ENCODE measurements around the gene IL11. TPM values are rescaled to one million over a fixed set of nuclear protein-coding genes. Genes with fewer than 3 reads are reported as not detected.
A peak's percentile ranks its signal among the peaks of the same experiment; 100 is the strongest.

IL11 gene
- total RNA-seq, 4 donors from 2014 or later: 0.48 TPM; not detected in 3

DNA sequence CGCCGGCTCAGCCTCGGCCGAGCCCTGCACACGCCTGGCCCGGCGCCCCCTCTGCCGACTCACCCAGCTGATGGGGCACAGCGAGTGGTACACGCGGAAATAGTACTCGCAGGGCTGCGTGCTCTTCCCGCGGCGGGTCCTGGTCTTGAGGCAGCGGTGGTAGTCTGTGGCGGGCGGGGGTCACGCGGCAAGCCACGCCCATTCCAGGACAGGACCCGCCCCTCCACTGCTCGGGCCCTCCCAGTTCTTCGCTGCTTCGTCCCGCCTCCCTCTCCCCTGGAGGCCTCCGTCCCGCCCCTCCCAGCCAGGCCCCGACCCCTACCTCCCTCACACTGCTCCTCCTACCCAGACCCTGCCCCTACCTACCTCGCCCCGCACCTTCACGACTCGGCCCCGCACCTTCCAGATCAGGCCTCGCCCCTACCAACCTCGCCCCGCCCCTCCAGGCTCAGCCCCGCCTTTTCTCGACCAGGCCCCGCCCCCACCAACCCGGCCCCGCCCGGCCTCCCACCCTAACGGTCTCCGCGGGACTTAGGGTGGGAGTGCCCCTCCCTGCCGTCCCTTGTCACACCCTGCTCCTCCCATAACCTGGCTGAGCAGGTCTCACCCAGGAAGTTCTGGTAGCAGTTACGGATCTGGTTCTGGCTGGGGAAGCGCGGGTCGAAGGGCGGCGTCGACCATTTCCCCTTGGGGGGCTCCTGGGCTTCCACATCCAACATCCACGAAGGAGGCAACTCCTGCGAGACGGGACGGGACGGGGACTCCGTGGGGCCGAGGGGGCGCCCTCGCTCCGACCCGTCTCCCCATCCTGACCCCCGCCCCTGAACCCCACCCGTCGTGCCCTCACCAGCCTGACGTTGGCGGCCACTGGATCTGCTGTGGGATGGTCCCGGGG is 16.2 kb downstream of the IL11 start:
- Histone ChIP-seq H3K9me3 (no peaks in the 10 kb centered on the region), H3K27ac (peak overlapping the region in 3 of 4 donors; percentile 1 to 64 (median 50)), H3K27me3 (peaks cover 63% of the 10 kb centered on the region), H3K4me1 (peaks cover 17 to 39% (median 19%) of the 10 kb centered on the region in 4 donors), H3K4me3 (peak overlapping the region; percentile 1 to 50 (median 27)), H3K36me3 (no peaks in the 10 kb centered on the region)
- TF ChIP-seq POLR2A (IDR thresholded peaks at IDR 0.05): peak; percentile 55
- TF ChIP-seq POLR2AphosphoS5 (IDR thresholded peaks at IDR 0.05): peak; percentile 41 to 61 (median 60)
- TF ChIP-seq, protein P1, sequence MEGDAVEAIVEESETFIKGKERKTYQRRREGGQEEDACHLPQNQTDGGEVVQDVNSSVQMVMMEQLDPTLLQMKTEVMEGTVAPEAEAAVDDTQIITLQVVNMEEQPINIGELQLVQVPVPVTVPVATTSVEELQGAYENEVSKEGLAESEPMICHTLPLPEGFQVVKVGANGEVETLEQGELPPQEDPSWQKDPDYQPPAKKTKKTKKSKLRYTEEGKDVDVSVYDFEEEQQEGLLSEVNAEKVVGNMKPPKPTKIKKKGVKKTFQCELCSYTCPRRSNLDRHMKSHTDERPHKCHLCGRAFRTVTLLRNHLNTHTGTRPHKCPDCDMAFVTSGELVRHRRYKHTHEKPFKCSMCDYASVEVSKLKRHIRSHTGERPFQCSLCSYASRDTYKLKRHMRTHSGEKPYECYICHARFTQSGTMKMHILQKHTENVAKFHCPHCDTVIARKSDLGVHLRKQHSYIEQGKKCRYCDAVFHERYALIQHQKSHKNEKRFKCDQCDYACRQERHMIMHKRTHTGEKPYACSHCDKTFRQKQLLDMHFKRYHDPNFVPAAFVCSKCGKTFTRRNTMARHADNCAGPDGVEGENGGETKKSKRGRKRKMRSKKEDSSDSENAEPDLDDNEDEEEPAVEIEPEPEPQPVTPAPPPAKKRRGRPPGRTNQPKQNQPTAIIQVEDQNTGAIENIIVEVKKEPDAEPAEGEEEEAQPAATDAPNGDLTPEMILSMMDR (IDR thresholded peaks at IDR 0.05): no peak
- TF ChIP-seq EP300 (IDR thresholded peaks at IDR 0.05; ENCODE audit: low read depth): no peak
- intact Hi-C loops (cut with DNase I; ENCODE audit: low total_unique reads) (no loop called here), in situ Hi-C loops (cut with MboI; ENCODE audit: low pct_ligation_motif_present in 1 of 4, low pct_unique_long_range_greater_than_20kb in 1 of 4, low sequenced_read_pairs in 3 of 4) (no loop called here)
- DNase-seq: peak; percentile 86
- WGBS, 2 donors (ENCODE audit: low coverage in 1 of 2): 1% methylated on average over 30 of the region's 72 CpGs; no CpG with 5 or more reads in 1 of the 2 donors

DNA sequence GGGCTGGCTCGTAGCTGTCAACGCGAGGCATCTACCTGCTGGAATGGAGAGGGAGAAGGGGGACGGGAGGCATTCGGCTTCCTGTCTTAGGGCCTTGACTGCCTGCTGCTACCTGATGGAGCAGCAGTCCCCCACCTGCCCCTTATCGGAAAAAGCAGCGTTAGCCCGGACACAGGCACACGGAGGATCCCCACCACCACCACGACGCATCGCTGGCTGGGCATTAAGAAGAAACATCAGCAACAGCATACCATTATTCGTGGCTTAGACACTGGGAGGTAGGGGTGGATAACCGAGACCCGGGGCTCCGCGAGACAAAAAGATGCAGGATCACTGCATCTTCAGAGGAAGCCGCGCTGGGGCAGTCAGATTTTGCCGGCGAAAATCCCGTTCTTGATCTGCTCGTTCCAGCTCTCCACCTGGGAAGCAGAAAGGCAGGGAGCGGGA is 16.9 kb downstream of the IL11 start:
- 5% methylated on average over 23 of the region's 24 CpGs; no CpG with 5 or more reads in 1 of the 2 donors for WGBS, 2 donors (ENCODE audit: low coverage in 1 of 2)
- Histone ChIP-seq H3K27me3 (peaks cover 63% of the 10 kb centered on the region), H3K4me3 (peak overlapping the region; percentile 1 to 50 (median 27))

DNA sequence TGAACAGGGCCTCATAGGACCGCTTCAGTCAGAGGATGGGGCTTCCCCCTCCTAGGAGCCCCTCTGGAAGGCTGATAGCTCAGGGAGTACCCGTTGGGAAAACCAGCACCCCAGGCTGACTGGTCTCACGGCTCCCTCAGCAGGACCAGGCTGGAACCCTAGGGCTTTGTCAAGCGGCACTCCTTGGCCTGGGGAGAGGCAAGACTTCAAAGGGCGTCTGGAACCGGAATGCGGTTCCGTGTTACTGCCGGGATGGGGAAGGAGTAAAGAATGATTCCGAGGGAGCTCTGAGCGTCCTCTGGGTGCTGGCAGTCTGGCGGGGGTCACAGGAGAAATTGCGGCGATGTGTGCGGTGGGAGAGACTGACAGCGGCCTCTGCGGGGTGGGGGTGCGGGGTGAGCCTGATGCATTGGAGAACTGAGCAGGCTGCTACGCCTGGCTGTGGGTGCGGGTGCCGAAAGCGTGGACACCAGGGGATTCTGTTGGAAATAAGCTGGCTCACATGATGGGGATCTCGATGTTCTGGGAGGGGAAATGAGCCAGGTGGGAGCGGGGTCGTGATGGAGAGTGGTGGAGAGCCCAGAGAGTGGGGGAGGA is 17.6 kb downstream of the IL11 start:
- Histone ChIP-seq H3K4me1 (peaks cover 17 to 39% (median 19%) of the 10 kb centered on the region in 4 donors), H3K9me3 (no peaks in the 10 kb centered on the region), H3K36me3 (no peaks in the 10 kb centered on the region), H3K4me3 (no peak overlapping the region), H3K27ac (no peak overlapping the region), H3K27me3 (peaks cover 63% of the 10 kb centered on the region)
- 56 to 69% methylated on average over 13 to 24 of the region's 25 CpGs for WGBS, 2 donors (ENCODE audit: low coverage in 1 of 2)
- TF ChIP-seq POLR2AphosphoS5 (IDR thresholded peaks at IDR 0.05) (no peak), POLR2A (IDR thresholded peaks at IDR 0.05) (no peak), EP300 (IDR thresholded peaks at IDR 0.05; ENCODE audit: low read depth) (no peak)
- TF ChIP-seq, protein P1 (IDR thresholded peaks at IDR 0.05): no peak
- in situ Hi-C loops (cut with MboI; ENCODE audit: low pct_ligation_motif_present in 1 of 4, low pct_unique_long_range_greater_than_20kb in 1 of 4, low sequenced_read_pairs in 3 of 4): no loop called here
- intact Hi-C loops (cut with DNase I; ENCODE audit: low total_unique reads): no loop called here
- DNase-seq: no peak

More for the DNA sequence above, 16.9 kb downstream of the IL11 start:
- peaks cover 17 to 39% (median 19%) of the 10 kb centered on the region in 4 donors for H3K4me1 ChIP-seq
- intact Hi-C loops (cut with DNase I; ENCODE audit: low total_unique reads) (no loop called here), in situ Hi-C loops (cut with MboI; ENCODE audit: low pct_ligation_motif_present in 1 of 4, low pct_unique_long_range_greater_than_20kb in 1 of 4, low sequenced_read_pairs in 3 of 4) (no loop called here)
- TF ChIP-seq POLR2A (IDR thresholded peaks at IDR 0.05) (no peak), EP300 (IDR thresholded peaks at IDR 0.05; ENCODE audit: low read depth) (no peak), POLR2AphosphoS5 (IDR thresholded peaks at IDR 0.05) (no peak)
- TF ChIP-seq, protein P1 (IDR thresholded peaks at IDR 0.05): no peak
- no peaks in the 10 kb centered on the region for H3K9me3 ChIP-seq
- no peak for DNase-seq
- peak overlapping the region in 3 of 4 donors; percentile 1 to 64 (median 50) for H3K27ac ChIP-seq
- H3K36me3 ChIP-seq: no peaks in the 10 kb centered on the region

DNA sequence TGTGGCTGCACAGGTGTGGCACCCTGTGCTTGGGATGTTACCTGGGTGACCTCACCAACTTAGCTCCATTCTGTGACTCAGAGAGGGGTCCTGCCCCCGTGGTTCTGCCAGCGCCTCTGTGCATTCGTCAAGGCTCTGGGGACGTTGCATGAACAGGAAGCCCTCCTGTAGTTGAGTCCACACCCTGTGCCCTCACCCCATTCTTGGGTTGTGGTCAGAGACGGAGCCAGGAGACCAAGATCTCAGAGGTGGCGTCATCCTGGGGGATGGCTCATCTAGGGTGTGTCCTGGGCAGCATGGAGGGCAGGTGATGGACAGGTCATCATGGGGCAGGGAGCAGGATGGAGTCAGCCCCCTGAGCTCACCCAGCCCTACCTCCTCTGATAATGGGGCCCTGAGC is 18.2 kb downstream of the IL11 start:
- H3K36me3 ChIP-seq: peaks cover 0 to 3% (median 0%) of the 10 kb centered on the region in 4 donors
- intact Hi-C loops (cut with DNase I; ENCODE audit: low total_unique reads): no loop called here
- H3K27ac ChIP-seq: no peak overlapping the region
- no peak for DNase-seq
- no peak overlapping the region for H3K4me3 ChIP-seq
- H3K9me3 ChIP-seq: no peaks in the 10 kb centered on the region
- WGBS, 2 donors (ENCODE audit: low coverage in 1 of 2): 85% methylated on average over 6 of the region's 6 CpGs; no CpG with 5 or more reads in 1 of the 2 donors
- peaks cover 60% of the 10 kb centered on the region for H3K27me3 ChIP-seq
- TF ChIP-seq, protein P1 (IDR thresholded peaks at IDR 0.05): no peak
- in situ Hi-C loops (cut with MboI; ENCODE audit: low pct_ligation_motif_present in 1 of 4, low pct_unique_long_range_greater_than_20kb in 1 of 4, low sequenced_read_pairs in 3 of 4): no loop called here
- H3K4me1 ChIP-seq: peaks cover 17 to 39% (median 19%) of the 10 kb centered on the region in 4 donors

Measured in transverse colon (tissue), 4 donors.